Measurements from ENCODE around the gene COPA.

The COPA gene

GRCh38 chr1:160261893-160262794, 80.9 kb downstream of the COPA start, which contains the start of gene DCAF8:
DCAF8 (minus strand) TSS chr1:160262549; CDS start chr1:160244008, 18,541 bp downstream.
- DNase-seq = peak; percentile 99

DNA sequence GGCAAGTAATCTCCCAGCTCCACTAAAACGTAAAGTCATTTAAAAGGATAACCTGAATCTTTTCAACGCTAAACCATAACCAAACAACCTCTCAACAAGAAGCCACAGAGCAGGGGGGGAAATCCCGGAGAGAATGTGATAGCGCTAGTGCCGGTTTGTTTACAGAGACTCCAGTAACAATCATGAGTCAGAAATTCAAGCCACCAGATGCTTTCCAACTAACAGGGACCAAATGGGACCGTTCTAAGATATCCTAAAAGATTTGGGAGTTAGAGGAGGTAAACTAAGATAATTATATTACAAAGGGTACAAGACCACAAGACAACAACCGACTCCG, 81.5 kb downstream of the COPA start:
- DNase-seq = peak; percentile 47

GRCh38 chr1:160260406-160261382, 82.4 kb downstream of the COPA start:
- DNase-seq = no peak

GRCh38 chr1:160258177-160258798, 84.8 kb downstream of the COPA start:
- no peak for DNase-seq

DNA sequence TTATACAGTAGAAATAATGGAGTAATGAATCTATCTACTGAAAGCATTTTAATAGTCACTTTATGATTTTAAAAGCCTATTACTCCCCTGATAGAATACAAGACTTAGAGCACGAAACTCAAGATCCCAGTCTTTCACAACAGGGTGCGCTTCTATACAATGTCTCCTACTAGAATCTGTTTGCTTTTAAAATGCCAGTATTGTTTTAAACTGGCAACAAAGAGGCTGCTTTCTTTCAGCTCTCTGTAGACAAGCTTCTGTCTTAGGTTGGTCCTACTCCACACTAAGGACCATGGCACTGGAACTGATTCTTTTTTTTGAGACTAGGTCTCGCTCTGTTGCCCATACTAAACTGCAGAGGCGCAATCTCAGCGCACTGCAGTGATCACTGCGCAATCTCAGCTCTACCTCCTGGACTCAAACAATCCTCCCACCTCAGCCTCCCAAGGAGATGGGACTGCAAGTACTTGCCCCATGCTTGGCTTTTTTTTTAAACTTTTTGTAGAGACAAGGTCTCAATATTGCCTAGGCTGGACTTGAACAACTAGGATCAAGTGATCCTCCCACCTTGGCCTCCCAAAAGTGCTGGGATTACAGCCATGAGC, 85.5 kb downstream of the COPA start:
- DNase-seq = no peak

GRCh38 chr1:160256396-160257046, 86.5 kb downstream of the COPA start:
- DNase-seq = no peak

- DNase-seq = no peak
Measured at GRCh38 chr1:160255781-160256300, 87.2 kb downstream of the COPA start.

DNA sequence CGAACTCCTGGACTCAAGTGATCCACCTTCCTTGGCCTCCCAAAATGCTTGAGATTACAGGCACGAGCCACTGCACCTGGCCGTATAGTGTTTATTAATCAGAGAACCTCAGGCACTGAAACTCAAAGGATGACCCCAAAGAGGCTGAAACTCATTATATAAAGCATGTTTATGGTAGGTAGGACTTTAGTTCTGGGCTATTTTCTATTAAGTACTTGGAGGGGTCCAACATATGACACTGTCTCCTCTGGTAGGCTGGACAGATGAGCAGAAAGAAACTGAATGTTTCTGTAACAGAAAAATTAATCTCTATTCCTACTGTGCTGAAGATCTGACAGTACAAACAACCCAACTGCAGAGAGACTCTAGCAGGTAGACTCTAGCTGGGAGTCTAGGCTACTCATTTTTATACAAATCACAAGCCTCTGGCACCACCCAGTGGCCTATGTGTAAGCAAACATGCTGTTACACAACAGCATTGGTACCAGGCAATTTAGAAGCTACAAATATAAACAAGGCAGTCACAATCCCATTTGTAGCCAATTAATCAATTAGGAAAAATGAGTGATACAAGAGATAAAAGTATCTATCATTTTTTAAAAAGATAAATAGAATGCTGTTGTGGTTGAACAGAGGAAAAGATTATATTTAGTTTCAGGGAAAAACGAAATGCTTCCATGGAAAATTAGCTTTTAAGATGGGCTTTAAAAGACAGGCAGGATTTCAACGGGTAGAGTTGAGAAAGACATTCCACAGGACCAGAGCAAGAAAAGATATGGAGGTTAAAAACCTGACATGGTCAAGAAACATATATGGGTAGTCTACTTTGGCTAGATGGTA, 91.1 kb downstream of the COPA start:
- peak; percentile 78 for DNase-seq

GRCh38 chr1:160251011-160251410, 92.0 kb downstream of the COPA start:
- DNase-seq = no peak

DNA sequence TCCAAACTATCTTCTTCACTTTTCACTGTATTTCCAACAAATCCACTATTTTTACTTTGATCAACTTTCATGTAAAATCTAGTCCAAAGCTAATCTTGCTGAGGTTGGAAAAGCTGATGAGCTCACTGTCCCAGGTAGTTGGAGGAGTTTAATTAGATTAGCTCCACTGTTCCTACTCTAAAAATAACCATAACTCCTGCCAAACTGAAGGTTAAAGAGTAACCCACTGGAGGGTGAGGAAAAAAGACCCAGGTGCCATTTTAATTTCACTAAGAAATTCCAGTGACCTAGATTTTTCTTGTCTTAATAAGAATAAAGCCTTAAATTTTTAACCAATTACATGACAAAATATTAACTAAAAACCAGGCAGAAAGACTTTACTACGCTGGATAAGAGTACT, 96.0 kb downstream of the COPA start:
- DNase-seq = no peak

DNA sequence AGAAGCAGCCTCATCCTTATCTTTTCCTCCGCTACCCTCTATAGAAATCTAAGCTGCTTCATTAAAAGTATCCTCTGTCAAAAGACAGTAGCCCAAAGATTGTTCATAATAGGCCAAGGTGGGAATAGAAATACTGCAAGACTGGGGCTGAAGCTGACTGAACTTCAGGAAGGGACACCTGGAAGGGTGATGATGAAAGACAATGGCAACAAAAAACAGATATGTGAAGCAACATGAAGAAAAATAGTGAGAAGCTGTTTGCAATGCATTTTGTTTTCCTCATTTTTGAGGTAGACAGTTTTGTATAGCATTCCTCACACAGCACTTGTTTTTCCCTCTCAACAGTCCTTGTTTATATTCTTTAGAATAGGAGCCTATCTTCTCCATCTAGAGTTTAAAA, 97.6 kb downstream of the COPA start:
- DNase-seq = no peak

GRCh38 chr1:160244209-160244608, 98.8 kb downstream of the COPA start:
- DNase-seq = no peak

DNA sequence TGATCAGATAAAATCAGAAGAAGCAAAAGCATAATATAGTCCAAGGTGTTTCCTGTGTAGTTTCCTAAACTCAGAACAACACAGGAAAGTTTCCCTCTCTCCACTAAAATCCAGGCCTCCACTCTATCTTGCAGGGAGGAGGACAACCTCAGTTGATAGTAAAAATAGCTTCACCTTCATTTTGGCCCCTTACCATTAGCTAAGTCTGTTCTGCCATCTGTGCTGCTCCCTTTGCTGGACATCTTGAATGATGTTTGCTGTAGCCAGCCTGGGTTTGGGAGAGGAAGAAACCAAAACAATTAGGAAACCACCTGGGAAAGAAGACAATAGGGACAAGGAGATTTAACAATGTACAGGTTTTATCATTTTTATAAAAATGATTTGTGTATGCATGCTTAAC, 99.3 kb downstream of the COPA start:
- no peak for DNase-seq

DNA sequence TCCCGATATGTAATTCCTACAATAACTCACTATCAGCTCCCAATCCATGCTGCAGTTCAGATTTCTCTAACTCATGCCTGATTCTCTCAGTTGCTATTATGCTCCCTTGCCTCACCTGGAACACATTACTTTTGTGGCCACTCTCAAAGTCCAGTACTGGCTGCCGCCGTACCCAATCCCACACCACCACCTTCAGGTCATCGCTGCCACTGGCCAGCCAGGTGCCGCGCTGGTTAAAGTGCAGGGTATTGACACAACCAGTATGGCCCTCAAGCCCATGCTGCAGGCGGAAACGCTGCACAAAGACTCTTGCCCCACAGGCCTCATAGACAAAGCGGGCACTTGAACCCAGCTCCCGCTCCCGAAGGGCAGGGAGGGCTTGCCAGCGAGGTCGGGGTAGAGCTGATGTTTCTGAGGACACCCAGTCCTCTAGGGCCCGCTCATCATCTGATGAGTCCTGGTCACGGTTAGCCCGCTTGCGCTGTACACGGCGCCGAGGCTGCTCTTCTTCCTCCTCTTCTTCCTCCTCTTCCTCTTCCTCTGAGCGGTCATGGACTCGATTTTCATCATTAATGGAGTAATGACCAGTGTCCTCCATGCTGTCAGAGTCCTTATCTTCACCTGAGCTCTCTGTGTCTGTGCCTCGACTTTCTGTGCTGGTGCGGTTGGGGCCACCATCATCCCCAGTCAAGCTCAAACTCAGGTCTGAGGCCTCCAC, 103.3 kb downstream of the COPA start:
- DNase-seq = no peak
